Measurements from ENCODE around the gene AGFG2. TPM values are rescaled to one million over a fixed set of nuclear protein-coding genes. Genes with fewer than 3 reads are reported as not detected.

Gene AGFG2
- total RNA-seq, 1 donor from 2014 or later, result 30.0 TPM

DNA sequence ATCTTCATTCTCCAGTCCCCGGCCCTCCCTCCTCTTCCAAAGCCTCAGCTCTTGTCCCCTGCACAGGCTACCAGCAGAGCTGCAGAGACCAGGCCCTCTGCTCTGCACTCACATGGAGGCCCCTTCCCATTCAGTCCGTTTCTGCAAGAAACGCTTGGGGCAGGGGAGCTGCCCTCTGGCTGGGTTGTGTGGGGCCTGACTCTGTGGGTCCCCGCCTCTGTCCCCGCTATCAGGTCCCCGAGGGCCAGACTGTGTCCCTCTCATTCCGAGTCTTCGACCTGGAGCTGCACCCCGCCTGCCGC lies 64.7 kb downstream of the AGFG2 start:
- H3K27me3 ChIP-seq, result no peaks in the 10 kb centered on the region
- TF ChIP-seq, protein P1, sequence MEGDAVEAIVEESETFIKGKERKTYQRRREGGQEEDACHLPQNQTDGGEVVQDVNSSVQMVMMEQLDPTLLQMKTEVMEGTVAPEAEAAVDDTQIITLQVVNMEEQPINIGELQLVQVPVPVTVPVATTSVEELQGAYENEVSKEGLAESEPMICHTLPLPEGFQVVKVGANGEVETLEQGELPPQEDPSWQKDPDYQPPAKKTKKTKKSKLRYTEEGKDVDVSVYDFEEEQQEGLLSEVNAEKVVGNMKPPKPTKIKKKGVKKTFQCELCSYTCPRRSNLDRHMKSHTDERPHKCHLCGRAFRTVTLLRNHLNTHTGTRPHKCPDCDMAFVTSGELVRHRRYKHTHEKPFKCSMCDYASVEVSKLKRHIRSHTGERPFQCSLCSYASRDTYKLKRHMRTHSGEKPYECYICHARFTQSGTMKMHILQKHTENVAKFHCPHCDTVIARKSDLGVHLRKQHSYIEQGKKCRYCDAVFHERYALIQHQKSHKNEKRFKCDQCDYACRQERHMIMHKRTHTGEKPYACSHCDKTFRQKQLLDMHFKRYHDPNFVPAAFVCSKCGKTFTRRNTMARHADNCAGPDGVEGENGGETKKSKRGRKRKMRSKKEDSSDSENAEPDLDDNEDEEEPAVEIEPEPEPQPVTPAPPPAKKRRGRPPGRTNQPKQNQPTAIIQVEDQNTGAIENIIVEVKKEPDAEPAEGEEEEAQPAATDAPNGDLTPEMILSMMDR (IDR thresholded peaks at IDR 0.05), result no peak
- peak overlapping the region; percentile 87 to 88 for H3K27ac ChIP-seq
- peaks cover 0 to 24% of the 10 kb centered on the region in 2 donors for H3K4me1 ChIP-seq
- intact Hi-C loops (cut with DNase I), result loop anchor here (1.0 to 5.0 kb wide), 4 partner anchors 9 to 264 kb away; partner anchors contain the start of genes FBXO24, GNB2, LRCH4 and MOSPD3
- peak overlapping the region; percentile 89 to 91 for H3K4me3 ChIP-seq
- no peak for DNase-seq (ENCODE audit: low spot score in 2 of 2)
- no peaks in the 10 kb centered on the region for H3K36me3 ChIP-seq
- H3K9me3 ChIP-seq, result no peaks in the 10 kb centered on the region

DNA sequence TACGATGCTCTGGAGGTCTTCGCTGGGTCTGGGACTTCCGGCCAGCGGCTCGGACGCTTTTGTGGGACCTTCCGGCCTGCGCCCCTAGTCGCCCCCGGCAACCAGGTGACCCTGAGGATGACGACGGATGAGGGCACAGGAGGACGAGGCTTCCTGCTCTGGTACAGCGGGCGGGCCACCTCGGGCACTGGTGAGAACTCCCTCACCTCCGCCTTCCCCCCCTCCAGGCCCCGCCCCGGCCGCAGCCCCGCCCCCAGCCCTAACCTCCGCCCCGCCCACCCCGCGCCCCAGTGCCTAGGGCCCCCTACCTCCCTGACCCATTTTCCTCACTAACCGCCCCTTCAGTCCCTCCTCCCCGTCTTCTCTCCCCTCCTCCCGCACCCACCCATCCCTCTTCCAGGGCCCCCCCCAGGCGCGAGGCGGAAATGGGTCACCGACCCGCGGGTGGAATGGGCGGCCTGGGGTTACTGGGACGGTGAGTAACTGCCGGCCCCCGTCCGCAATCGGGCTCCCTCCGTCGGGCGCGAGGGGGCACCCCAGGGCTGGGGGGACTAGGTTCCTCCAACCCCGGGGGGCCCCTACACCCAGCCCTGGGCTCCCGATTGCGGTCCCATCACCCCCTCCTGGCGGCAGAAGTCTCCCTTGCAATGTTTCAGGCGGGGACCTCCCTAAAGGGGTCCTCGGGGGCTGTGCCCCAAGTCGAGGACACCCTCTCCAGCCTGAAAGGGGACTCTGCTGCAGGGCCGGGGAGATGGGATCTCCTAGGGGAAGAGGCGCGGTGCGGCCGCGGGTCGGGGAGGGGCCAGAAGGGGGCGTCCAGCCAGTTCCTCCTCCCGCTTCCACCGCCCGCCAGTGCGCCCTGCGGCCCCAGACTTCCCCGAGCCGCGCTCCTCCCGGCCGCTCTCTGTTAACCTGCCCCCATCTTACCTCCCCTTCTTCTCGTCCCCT lies 65.3 kb downstream of the AGFG2 start:
- H3K4me1 ChIP-seq, result peaks cover 0 to 24% of the 10 kb centered on the region in 2 donors
- DNase-seq (ENCODE audit: low spot score in 2 of 2), result peak in 1 of 2 donors; percentile 89
- H3K27ac ChIP-seq, result peak overlapping the region; percentile 87 to 88
- peak overlapping the region; percentile 89 to 91 for H3K4me3 ChIP-seq
- intact Hi-C loops (cut with DNase I), result loop anchor here (1.0 to 5.0 kb wide), 4 partner anchors 8 to 263 kb away; partner anchors contain the start of genes FBXO24, GNB2, LRCH4 and MOSPD3
- H3K9me3 ChIP-seq, result no peaks in the 10 kb centered on the region
- no peaks in the 10 kb centered on the region for H3K27me3 ChIP-seq
- TF ChIP-seq, protein P1 (IDR thresholded peaks at IDR 0.05), result peak; percentile 39 to 60 (median 47)
- no peaks in the 10 kb centered on the region for H3K36me3 ChIP-seq

DNA sequence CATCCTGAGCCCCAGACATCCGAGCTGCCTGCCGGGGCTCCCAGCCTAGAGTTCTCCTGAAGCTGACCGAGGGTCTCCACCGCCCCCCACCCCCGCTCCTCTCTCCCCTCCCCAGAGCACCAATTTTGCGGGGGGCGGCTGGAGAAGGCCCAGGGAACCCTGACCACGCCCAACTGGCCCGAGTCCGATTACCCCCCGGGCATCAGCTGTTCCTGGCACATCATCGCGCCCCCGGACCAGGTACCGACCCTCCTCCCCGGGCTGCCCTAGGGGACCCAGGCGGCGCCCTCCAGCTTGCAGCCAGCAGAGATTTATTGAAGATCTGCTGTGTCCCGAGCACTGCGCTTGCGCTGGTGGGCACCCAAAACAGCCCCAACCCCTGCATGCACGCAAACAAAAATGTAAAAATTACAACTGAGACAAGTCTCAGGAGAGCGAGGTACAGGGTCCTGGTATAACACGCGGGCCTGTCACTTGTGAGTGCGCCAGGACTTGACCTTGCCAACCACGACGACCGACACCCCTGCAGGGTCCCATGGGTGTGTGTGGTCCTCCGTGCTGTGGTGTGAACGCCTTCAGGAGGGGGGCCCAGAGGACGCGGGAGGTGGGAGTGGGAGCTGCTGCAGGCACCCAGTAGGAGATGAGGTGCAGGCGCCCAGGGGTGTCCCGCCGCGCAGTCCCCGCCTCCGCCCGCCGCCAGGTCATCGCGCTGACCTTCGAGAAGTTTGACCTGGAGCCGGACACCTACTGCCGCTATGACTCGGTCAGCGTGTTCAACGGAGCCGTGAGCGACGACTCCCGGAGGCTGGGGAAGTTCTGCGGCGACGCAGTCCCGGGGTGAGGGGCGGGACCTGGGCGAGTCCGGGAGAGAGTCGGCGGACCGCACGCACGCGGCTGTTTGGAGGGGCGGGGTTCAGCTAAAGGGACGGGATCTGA lies 66.2 kb downstream of the AGFG2 start:
- intact Hi-C loops (cut with DNase I), result loop anchor here (1.0 to 5.0 kb wide), 4 partner anchors 7 to 262 kb away; partner anchors contain the start of genes FBXO24, GNB2, LRCH4 and MOSPD3
- no peaks in the 10 kb centered on the region for H3K27me3 ChIP-seq
- no peak for DNase-seq (ENCODE audit: low spot score in 2 of 2)
- peaks cover 0 to 24% of the 10 kb centered on the region in 2 donors for H3K4me1 ChIP-seq
- H3K36me3 ChIP-seq, result no peaks in the 10 kb centered on the region
- peak overlapping the region; percentile 89 to 91 for H3K4me3 ChIP-seq
- no peaks in the 10 kb centered on the region for H3K9me3 ChIP-seq
- TF ChIP-seq, protein P1 (IDR thresholded peaks at IDR 0.05), result no peak
- H3K27ac ChIP-seq, result peak overlapping the region; percentile 87 to 88

DNA sequence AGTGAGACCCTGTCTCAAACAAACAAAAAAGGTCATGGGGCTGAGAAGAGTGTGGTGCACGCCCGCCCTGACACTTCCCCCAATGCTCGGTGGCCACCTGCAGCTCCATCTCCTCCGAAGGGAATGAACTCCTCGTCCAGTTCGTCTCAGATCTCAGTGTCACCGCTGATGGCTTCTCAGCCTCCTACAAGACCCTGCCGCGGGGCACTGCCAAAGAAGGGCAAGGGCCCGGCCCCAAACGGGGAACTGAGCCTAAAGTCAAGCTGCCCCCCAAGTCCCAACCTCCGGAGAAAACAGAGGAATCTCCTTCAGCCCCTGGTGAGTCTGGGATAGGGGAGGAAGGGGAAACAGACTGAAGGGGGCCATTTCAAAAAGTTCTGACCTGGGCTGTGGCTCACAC lies 67.3 kb downstream of the AGFG2 start:
- H3K27ac ChIP-seq, result no peak overlapping the region
- TF ChIP-seq, protein P1 (IDR thresholded peaks at IDR 0.05), result no peak
- no peaks in the 10 kb centered on the region for H3K9me3 ChIP-seq
- no peaks in the 10 kb centered on the region for H3K27me3 ChIP-seq
- intact Hi-C loops (cut with DNase I), result no loop called here
- no peaks in the 10 kb centered on the region for H3K36me3 ChIP-seq
- no peak for DNase-seq (ENCODE audit: low spot score in 2 of 2)
- H3K4me1 ChIP-seq, result peaks cover 0 to 24% of the 10 kb centered on the region in 2 donors
- no peak overlapping the region for H3K4me3 ChIP-seq

DNA sequence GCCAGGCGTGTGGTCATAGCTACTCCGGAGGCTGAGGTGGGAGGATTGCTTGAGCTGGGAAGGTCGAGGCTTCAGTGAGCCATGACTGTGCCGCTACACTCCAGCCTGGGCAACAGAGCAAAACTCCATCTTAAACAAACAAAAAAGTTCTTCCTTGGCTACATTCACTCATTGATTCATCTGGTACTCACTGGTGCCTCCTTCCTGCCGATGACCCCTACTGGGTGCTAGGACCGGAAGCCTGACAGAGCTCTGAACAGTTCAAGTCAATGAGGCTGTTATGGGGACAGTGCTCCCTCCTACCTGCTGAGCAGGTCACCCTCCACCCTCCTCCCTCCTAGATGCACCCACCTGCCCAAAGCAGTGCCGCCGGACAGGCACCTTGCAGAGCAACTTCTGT lies 68.1 kb downstream of the AGFG2 start:
- intact Hi-C loops (cut with DNase I), result no loop called here
- Histone ChIP-seq H3K27ac (no peak overlapping the region), H3K4me1 (peaks cover 0 to 21% of the 10 kb centered on the region in 2 donors), H3K9me3 (no peaks in the 10 kb centered on the region), H3K36me3 (no peaks in the 10 kb centered on the region), H3K27me3 (no peaks in the 10 kb centered on the region), H3K4me3 (no peak overlapping the region)
- TF ChIP-seq, protein P1 (IDR thresholded peaks at IDR 0.05), result no peak
- DNase-seq (ENCODE audit: low spot score in 2 of 2), result no peak

Measured in ascending aorta (tissue), 2 donors.